GM12878 (cell line): ENCODE data around the gene VPS25.

Experiments
- CTCF ChIP-seq, 3 experiments: IDR thresholded peaks in 2 of 3; conservative IDR thresholded peaks in 1 of 3; 2 replicates each; pipeline ENCODE4 v1.5.1; 2011; ENCODE audit warnings: low read depth in 3 of 3, low read length in 3 of 3, mild to moderate bottlenecking in 3 of 3, control low read depth in 2 of 3, moderate library complexity in 2 of 3, inconsistent platforms in 1 of 3, mixed read lengths in 1 of 3; ENCODE audit not compliant: control insufficient read depth in 2 of 3, insufficient read depth in 1 of 3; ENCODE audit errors: extremely low read depth in 1 of 3
- ESRRA ChIP-seq: IDR thresholded peaks from 2 replicates; pipeline ENCODE4 v1.6.1; 2012; ENCODE audit warnings: mild to moderate bottlenecking, low read length, improper control_type of control experiment
- EZH2 ChIP-seq: IDR thresholded peaks from 2 replicates; pipeline ENCODE4 v1.6.1; 2012; ENCODE audit warnings: low read depth, mild to moderate bottlenecking, control low read depth, inconsistent platforms, low read length, borderline replicate concordance; ENCODE audit not compliant: control insufficient read depth
- JUNB ChIP-seq: IDR thresholded peaks from 2 replicates; pipeline ENCODE4 v1.6.1; 2016; ENCODE audit warnings: antibody characterized with exemption, mild to moderate bottlenecking
- MXI1 ChIP-seq: fragments of 150-350 bp; IDR thresholded peaks from 2 replicates; pipeline ENCODE4 v1.6.1; 2011; ENCODE audit warnings: low read depth, mild to moderate bottlenecking, inconsistent platforms, low read length, improper control_type of control experiment
- MYC ChIP-seq: IDR thresholded peaks from 2 replicates; pipeline ENCODE4 v1.6.1; 2011; ENCODE audit warnings: mild to moderate bottlenecking, low read length, moderate library complexity, inconsistent platforms; ENCODE audit not compliant: insufficient read depth, insufficient replicate concordance, insufficient read length, severe bottlenecking
- NKRF ChIP-seq: fragments of 450-650 bp; conservative IDR thresholded peaks from 2 replicates; pipeline ENCODE4 v1.6.1; 2017; ENCODE audit warnings: mild to moderate bottlenecking, moderate library complexity
- PAX5 ChIP-seq: IDR thresholded peaks from 2 replicates; pipeline ENCODE4 v1.6.1; 2011; ENCODE audit warnings: low read depth, low read length, borderline replicate concordance

GRCh38 chr17:42781639-42782165, 8.5 kb downstream of the VPS25 start:
- TF ChIP-seq NKRF: no peak
- no peak for TF ChIP-seq CTCF (IDR thresholded peaks at IDR 0.05 in 2 of 3, conservative IDR thresholded peaks at IDR 0.05 in 1 of 3; ENCODE audit: control insufficient read depth in 2 of 3, extremely low read depth in 1 of 3, insufficient read depth in 1 of 3, low read depth in 3 of 3, low read length in 3 of 3)
- no peak for TF ChIP-seq MXI1
- no peak for TF ChIP-seq MYC
- TF ChIP-seq JUNB: no peak
- TF ChIP-seq ESRRA: no peak
- no peak for TF ChIP-seq EZH2
- no peak for TF ChIP-seq PAX5
